Ovary (tissue), 3 donors: ENCODE data around the gene PLP2.

ENCODE experiments used
- CTCF ChIP-seq, 3 donors: fragments of 450-650 bp in 2 of 3; fragments of 200-600 bp in 1 of 3; IDR thresholded peaks; one replicate each; pipeline versions ENCODE4 v1.5.1 to v1.8.0; 2016 to 2022; ENCODE audit warnings: antibody characterized with exemption in 3 of 3, mild to moderate bottlenecking in 1 of 3
- EP300 ChIP-seq: sonication (generic); formaldehyde crosslinking; IDR thresholded peaks from one replicate; pipeline ENCODE4 v1.6.1; 2017; ENCODE audit warnings: antibody characterized with exemption
- POLR2A ChIP-seq: fragments of 450-650 bp; IDR thresholded peaks from one replicate; pipeline ENCODE4 v1.6.1; 2017; ENCODE audit warnings: antibody characterized with exemption, mild to moderate bottlenecking, moderate library complexity
- donor health status: DM: no; HTN: no; CAD: no.

- TF ChIP-seq POLR2A: no peak
- TF ChIP-seq EP300: no peak
- no peak for TF ChIP-seq CTCF (IDR thresholded peaks at IDR 0.05)
Measured at GRCh38 chrX:49176421-49177326, 5.0 kb downstream of the PLP2 start.
